GM19240 (cell line): ENCODE data around the gene CNRIP1.
A peak's percentile ranks its signal among the peaks of the same experiment; 100 is the strongest.

Source experiments
- DNase-seq: peaks from one replicate; pipeline ENCODE4 v3.0.0; 2011; ENCODE audit warnings: low spot score; ENCODE audit not compliant: insufficient read length

Gene CNRIP1

DNA sequence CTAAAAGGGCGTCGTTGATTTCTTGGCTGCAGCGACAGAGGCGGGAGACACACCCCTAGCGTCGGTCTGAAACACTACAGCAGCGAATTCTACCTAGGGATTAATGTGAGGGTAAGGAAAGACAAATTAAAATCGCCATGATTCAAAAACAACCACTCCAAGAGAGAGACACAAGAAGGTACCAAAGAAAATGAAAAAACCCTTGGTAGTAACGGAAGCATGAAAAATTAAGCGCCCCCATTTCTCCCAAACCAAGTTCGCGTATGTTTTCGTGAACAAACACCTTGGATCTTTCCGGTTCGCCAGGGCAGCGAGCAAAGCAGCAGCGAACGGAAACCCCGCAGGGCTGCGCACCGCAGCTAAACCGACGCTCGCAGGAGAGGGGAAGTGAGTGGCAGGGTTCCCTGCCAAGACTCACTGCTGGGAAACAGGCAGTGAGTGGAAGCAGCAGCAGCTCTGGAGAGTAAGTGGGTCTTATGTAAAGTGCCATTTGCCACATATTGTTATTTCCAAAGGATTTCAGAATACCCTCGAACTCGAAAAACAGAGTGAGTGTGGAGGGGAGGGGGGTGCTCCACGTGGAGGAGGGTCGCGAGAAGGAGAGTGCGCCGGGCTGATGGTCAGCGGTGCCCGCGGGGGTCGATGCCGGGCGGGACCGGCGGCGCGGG is 68.4 kb downstream of the CNRIP1 start:
- peak; percentile 49 for DNase-seq

DNA sequence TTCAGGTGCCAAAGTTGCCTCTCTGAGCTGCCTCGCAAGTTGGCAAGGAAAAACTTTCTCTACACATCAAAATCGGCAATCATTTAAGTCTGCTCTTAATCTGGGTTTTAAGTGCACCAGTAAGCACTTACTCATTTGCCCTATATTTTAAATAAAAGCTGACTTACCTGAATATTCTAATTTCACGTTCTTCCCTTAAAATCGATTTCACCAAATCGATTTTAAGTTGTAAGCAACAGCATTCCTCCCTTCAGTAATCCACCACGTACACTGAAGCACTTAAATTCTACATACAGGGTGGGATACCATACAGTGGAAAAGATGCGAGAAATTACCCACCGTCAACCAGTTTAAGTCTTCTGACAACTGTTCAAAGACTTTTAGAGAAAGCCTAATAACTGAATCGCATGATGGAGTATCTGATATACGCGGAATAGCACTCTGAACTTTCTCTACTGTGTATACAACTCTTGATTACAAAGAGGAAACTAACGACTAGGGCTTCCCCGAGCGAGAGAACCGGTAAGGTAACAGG is 69.0 kb downstream of the CNRIP1 start:
- DNase-seq: no peak

DNA sequence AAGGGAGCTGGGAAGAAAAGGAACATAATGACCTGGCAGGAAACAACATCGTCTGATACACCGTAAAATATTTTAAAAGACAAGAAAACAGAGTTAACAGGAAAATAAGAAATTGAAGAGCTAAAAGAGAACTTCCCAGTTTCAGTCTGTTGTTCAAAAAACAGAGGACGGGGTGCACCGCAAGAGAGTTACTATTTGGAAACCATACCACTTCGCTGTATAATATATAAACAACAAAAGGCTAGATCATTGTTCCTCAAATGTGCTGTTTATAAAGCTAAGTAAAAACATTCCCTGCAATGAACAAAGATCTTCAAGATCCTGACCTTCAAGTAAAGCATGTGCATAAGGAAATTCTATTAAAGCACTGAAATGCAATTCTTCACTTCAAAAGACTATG is 69.6 kb downstream of the CNRIP1 start:
- DNase-seq: no peak

DNA sequence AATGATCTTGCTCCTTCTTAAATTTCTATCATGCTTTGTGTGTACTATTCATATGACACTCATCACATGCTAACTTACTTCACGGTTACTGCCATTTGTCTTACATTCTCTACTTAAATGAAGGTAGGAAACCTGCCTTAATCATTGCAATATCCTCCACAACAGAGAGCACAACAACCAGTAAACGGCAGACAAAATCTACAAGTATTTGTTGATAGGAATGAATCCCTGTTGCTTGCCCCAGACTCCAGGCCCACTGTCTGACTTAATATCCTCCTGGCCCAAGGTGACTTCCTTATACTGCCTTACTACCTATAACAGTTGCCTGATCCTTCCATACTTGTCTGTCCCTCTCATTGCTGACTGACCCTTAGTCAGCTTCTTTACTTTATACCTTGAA is 70.9 kb downstream of the CNRIP1 start:
- no peak for DNase-seq

DNA sequence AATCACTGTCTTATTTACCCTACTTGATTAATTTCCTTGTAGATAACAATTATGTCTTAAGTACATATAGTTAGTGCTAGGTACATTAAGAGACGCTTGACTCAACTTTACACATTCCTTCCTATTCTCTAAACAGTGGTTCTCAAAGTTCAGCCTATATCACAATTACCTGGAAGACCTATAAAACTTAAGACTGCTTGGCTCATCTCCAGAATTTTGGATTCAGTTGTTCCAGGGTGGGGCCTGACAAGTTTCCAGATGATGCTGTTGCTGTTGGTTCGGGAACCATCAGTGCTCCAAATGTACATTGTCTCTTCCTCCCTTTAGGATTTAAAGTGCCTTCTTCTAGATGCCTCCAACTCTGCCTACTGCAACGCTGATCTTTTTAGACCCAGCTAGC is 71.4 kb downstream of the CNRIP1 start:
- no peak for DNase-seq

DNA sequence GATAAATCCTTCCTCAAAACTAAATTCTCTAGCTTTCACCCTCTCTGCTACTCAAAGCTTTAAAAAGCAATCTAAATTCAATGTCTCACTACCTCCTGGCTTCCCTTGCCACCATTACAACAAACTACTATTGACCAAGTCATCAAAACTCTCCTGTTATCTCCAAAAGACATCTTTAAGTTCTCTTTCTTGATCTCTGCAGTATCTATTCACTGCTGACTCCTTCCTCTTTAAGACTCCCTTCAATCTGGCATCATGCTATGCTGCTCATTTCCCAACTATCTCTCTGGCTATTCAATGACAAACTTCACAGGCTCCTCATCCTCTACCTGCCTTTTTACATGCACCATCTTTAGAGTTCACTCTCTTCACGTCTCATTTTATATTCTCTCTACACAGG is 73.4 kb downstream of the CNRIP1 start:
- DNase-seq: no peak

DNA sequence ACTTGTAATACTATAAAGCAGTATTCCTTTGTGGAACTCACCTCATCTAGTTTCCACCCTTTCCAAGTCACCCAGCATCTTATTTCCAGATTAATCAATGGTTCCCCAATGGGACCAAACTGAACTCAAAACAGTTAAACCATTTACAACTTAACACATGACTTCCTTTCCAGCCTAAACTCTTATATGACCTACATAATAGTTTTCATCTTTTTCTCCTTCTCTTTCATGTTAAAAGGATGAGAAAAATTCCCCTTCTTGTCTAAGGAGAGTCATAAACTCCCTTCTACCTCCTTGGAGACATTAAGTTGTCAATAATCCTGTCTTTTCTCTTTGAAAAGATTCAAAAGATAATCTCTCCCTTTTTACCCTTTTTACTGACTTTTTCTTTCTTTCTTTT is 74.1 kb downstream of the CNRIP1 start:
- no peak for DNase-seq

DNA sequence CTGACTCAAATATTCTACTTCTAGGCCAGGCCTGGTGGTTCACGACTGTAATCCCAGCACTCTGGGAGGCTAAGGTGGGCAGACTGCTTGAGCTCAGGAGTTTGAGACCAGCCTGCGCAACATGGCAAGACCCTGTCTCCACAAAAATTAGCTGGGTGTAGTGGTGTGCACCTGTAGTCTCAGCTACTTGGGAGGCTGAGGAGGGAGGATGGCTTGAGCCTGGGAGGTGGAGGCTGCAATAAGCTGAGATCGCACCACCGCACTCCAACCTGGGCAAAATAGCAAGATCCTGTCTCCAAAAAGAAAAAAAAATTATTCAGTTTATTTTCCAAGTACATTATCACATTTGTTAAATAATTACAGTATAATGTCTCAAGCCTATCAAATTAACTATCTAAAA is 74.7 kb downstream of the CNRIP1 start:
- DNase-seq: no peak

DNA sequence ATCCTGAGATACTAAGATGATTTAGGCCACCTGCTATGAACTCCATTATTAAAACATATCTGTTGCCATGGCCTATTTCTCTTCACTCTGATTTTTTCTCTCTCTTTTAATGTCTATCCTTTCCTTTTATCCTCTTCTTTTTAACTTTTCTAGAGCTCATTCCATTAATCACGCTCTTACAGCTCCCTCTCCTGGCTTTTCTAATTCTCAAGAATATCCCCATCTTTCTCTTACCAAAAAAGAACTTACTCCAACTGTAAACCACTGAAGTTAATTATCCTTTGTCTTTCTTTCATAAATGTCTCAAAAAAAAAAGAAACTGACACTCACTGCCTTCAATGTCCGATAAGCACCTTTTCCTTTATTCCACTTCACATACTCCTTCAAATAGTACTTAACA is 75.3 kb downstream of the CNRIP1 start:
- no peak for DNase-seq
